ENCODE measurements around the gene FHOD3. TPM values are rescaled to one million over a fixed set of nuclear protein-coding genes. Genes with fewer than 3 reads are reported as not detected.

Gene FHOD3
- total and polyA plus RNA-seq, 2 of the 13 experiments (the other 11 are each of a cell fraction or from before 2014, with no cell fraction given), result 0.07 TPM; not detected in 1

GRCh38 chr18:36375118-36375517 lies 77.6 kb downstream of the FHOD3 start (continued):
- TF ChIP-seq, protein P1, sequence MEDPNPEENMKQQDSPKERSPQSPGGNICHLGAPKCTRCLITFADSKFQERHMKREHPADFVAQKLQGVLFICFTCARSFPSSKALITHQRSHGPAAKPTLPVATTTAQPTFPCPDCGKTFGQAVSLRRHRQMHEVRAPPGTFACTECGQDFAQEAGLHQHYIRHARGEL (CRISPR knock-in tag; IDR thresholded peaks at IDR 0.05), result no peak

GRCh38 chr18:36376361-36376760 lies 78.8 kb downstream of the FHOD3 start:
- ATAC-seq, result no peak
- TF ChIP-seq, protein P2, sequence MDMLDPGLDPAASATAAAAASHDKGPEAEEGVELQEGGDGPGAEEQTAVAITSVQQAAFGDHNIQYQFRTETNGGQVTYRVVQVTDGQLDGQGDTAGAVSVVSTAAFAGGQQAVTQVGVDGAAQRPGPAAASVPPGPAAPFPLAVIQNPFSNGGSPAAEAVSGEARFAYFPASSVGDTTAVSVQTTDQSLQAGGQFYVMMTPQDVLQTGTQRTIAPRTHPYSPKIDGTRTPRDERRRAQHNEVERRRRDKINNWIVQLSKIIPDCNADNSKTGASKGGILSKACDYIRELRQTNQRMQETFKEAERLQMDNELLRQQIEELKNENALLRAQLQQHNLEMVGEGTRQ (IDR thresholded peaks at IDR 0.05; ENCODE audit: low read depth, low read length), result no peak
- TF ChIP-seq, protein P2 (CRISPR knock-in tag; IDR thresholded peaks at IDR 0.05; ENCODE audit: borderline replicate concordance), result no peak
- TF ChIP-seq, protein P3, sequence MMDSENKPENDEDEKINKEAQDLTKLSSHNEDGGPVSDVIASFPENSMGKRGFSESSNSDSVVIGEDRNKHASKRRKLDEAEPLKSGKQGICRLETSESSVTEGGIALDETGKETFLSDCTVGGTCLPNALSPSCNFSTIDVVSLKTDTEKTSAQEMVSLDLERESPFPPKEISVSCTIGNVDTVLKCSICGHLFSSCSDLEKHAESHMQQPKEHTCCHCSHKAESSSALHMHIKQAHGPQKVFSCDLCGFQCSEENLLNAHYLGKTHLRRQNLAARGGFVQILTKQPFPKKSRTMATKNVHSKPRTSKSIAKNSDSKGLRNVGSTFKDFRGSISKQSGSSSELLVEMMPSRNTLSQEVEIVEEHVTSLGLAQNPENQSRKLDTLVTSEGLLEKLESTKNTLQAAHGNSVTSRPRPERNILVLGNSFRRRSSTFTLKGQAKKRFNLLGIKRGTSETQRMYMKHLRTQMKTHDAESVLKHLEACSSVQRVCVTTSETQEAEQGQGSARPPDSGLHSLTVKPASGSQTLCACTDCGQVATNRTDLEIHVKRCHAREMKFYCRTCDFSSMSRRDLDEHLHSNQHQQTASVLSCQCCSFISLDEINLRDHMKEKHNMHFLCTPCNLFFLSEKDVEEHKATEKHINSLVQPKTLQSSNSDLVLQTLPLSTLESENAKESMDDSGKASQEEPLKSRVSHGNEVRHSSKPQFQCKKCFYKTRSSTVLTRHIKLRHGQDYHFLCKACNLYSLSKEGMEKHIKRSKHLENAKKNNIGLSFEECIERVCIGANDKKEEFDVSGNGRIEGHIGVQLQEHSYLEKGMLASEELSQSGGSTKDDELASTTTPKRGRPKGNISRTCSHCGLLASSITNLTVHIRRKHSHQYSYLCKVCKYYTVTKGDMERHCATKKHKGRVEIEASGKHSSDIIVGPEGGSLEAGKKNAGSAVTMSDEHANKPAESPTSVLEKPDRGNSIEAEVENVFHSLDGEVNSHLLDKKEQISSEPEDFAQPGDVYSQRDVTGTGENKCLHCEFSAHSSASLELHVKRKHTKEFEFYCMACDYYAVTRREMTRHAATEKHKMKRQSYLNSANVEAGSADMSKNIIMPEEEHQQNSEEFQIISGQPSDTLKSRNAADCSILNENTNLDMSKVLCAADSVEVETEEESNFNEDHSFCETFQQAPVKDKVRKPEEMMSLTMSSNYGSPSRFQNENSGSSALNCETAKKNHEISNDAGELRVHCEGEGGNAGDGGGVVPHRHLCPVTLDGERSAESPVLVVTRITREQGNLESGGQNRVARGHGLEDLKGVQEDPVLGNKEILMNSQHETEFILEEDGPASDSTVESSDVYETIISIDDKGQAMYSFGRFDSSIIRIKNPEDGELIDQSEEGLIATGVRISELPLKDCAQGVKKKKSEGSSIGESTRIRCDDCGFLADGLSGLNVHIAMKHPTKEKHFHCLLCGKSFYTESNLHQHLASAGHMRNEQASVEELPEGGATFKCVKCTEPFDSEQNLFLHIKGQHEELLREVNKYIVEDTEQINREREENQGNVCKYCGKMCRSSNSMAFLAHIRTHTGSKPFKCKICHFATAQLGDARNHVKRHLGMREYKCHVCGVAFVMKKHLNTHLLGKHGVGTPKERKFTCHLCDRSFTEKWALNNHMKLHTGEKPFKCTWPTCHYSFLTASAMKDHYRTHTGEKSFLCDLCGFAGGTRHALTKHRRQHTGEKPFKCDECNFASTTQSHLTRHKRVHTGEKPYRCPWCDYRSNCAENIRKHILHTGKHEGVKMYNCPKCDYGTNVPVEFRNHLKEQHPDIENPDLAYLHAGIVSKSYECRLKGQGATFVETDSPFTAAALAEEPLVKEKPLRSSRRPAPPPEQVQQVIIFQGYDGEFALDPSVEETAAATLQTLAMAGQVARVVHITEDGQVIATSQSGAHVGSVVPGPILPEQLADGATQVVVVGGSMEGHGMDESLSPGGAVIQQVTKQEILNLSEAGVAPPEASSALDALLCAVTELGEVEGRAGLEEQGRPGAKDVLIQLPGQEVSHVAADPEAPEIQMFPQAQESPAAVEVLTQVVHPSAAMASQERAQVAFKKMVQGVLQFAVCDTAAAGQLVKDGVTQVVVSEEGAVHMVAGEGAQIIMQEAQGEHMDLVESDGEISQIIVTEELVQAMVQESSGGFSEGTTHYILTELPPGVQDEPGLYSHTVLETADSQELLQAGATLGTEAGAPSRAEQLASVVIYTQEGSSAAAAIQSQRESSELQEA (CRISPR knock-in tag; IDR thresholded peaks at IDR 0.05; ENCODE audit: not compliant biosample characterization), result no peak
- TF ChIP-seq, protein P4, sequence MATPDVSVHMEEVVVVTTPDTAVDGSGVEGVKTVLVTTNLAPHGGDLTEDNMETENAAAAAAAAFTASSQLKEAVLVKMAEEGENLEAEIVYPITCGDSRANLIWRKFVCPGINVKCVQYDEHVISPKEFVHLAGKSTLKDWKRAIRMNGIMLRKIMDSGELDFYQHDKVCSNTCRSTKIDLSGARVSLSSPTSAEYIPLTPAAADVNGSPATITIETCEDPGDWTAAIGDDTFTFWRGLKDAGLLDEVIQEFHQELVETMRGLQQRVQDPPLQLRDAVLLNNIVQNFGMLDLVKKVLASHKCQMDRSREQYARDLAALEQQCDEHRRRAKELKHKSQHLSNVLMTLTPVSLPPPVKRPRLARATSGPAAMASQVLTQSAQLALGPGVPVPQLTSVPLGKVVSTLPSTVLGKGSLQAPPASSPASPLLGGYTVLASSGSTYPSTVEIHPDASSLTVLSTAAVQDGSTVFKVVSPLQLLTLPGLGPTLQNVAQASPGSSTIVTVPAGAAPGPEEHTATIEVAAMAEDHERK (CRISPR knock-in tag; IDR thresholded peaks at IDR 0.05; ENCODE audit: low read depth), result no peak
- no peak for TF ChIP-seq ZNF781 (CRISPR knock-in tag; IDR thresholded peaks at IDR 0.05; ENCODE audit: borderline replicate concordance, not compliant biosample characterization)
- no peak for TF ChIP-seq JDP2 (CRISPR knock-in tag; IDR thresholded peaks at IDR 0.05; ENCODE audit: borderline replicate concordance)
- TF ChIP-seq SRSF9 (IDR thresholded peaks at IDR 0.05; ENCODE audit: borderline replicate concordance, insufficient read depth, low read depth, low read length, poor library complexity, severe bottlenecking), result no peak
- no peak for TF ChIP-seq ZKSCAN5 (CRISPR knock-in tag; IDR thresholded peaks at IDR 0.05)
- no peak for TF ChIP-seq REL (CRISPR knock-in tag; conservative IDR thresholded peaks at IDR 0.05)

More at GRCh38 chr18:36376361-36376760, 78.8 kb downstream of the FHOD3 start:
- in situ Hi-C loops (cut with HindIII; ENCODE audit: extremely low pct_ligation_motif_present, low pct_unique_long_range_greater_than_20kb) (no loop called here), intact Hi-C loops (cut with micrococcal nuclease; ENCODE audit: unreplicated experiment) (no loop called here)
- Histone ChIP-seq H3K79me2 (ENCODE audit: insufficient read depth, low read length) (no peaks in the 10 kb centered on the region), H3K9ac (ENCODE audit: insufficient read depth, low read depth, low read length) (no peak overlapping the region), H3K36me3 (replicated peaks in 1 of 2; ENCODE audit: control insufficient read depth in 1 of 2, insufficient read depth in 2 of 2, low read length in 2 of 2) (no peaks in the 10 kb centered on the region), H3K4me3 (replicated peaks in 1 of 3; ENCODE audit: insufficient read depth in 1 of 3, low read depth in 2 of 3, low read length in 3 of 3) (no peak overlapping the region), H2AFZ (ENCODE audit: low read length) (no peak overlapping the region), H4K20me1 (ENCODE audit: insufficient read depth, low read length) (no peaks in the 10 kb centered on the region), H3K4me2 (ENCODE audit: low read depth, low read length) (no peak overlapping the region), H3K9me3 (ENCODE audit: low read length) (no peaks in the 10 kb centered on the region), H3K4me1 (ENCODE audit: insufficient read depth, low read length) (no peaks in the 10 kb centered on the region), H3K27ac (ENCODE audit: extremely low read length, insufficient read depth, low read length) (no peak overlapping the region), H3K27me3 (ENCODE audit: control insufficient read depth in 1 of 2, insufficient read depth in 2 of 2, low read length in 2 of 2) (peaks cover 2 to 19% of the 10 kb centered on the region in 2 experiments; a peak in 2 of 5 replicates)
- ChIA-PET CTCF (ENCODE audit: low intra/inter-chr PET ratio, low total read pairs) (no interaction called here), POLR2A (no interaction called here)
- FAIRE-seq (no peak), DNase-seq (ENCODE audit: low spot score) (no peak)
- BruUV-seq (replicated peaks), result no TSS peak
- 0% methylated on average over 1 of the region's 1 CpG for WGBS (ENCODE audit: low lambda C conversion rate)

All from HepG2 (cell line).